Measurements from ENCODE around the gene JAGN1. TPM values are rescaled to one million over a fixed set of nuclear protein-coding genes. Genes with fewer than 3 reads are reported as not detected.

The JAGN1 gene
- total RNA-seq, 2 experiments from 2014 or later: 14.4 to 15.1 TPM

- intact Hi-C loops (cut with DNase I, micrococcal nuclease): loop anchor here in 1 of 2 experiments (5.0 kb wide), 2 partner anchors 143 to 152 kb away; partner anchors contain the start of genes BRPF1 and FANCD2
- POLR2A ChIA-PET: interaction anchor here (0.6 kb wide), 1 partner anchor 242 kb away, joined by 3 read pairs; no protein-coding TSS in a partner anchor
- no peaks in the 10 kb centered on the region for H3K9me3 ChIP-seq (ENCODE audit: control insufficient read depth in 1 of 2, insufficient read depth in 1 of 2, low read length in 2 of 2)
- H3K27me3 ChIP-seq (ENCODE audit: control insufficient read depth in 1 of 2, insufficient read depth in 2 of 2, low read length in 2 of 2): no peaks in the 10 kb centered on the region
- no peaks in the 10 kb centered on the region for H3K9me3 Mint-ChIP-seq
- H3K27ac ChIP-seq (ENCODE audit: low read depth in 1 of 2, low read length in 2 of 2): no peak overlapping the region
- CTCF ChIA-PET: interaction anchor here (1.3 kb wide), 1 partner anchor 48 kb away, joined by 6 read pairs; no protein-coding TSS in a partner anchor
- no peak overlapping the region for H3K4me3 Mint-ChIP-seq
- H3K27ac Mint-ChIP-seq: no peak overlapping the region
- H3K4me1 Mint-ChIP-seq (ENCODE audit: low read depth): no peaks in the 10 kb centered on the region
- H3K36me3 Mint-ChIP-seq (ENCODE audit: low read depth): no peaks in the 10 kb centered on the region
- no peaks in the 10 kb centered on the region for H3K27me3 Mint-ChIP-seq
- DNase-seq (no peak), ATAC-seq (ENCODE audit: poor library complexity) (no peak)
- H3K4me3 ChIP-seq (ENCODE audit: low read length): no peak overlapping the region
- no peak for TF ChIP-seq CTCF (IDR thresholded peaks at IDR 0.05)
- no peaks in the 10 kb centered on the region for H3K36me3 ChIP-seq (ENCODE audit: insufficient read depth, low read length)
- H3K4me1 ChIP-seq (ENCODE audit: insufficient read depth, low read length): no peaks in the 10 kb centered on the region
Observed at GRCh38 chr3:9884555-9885165, 5.8 kb upstream of the JAGN1 start.

GRCh38 chr3:9886328-9886727 is 4.1 kb upstream of the JAGN1 start:
- H3K4me3 ChIP-seq (ENCODE audit: low read length): no peak overlapping the region
- no peak overlapping the region for H3K4me3 Mint-ChIP-seq
- no peaks in the 10 kb centered on the region for H3K9me3 ChIP-seq (ENCODE audit: control insufficient read depth in 1 of 2, insufficient read depth in 1 of 2, low read length in 2 of 2)
- H3K4me1 ChIP-seq (ENCODE audit: insufficient read depth, low read length): peaks cover 4% of the 10 kb centered on the region
- no peak overlapping the region for H3K27ac ChIP-seq (ENCODE audit: low read depth in 1 of 2, low read length in 2 of 2)
- no peak for TF ChIP-seq CTCF (IDR thresholded peaks at IDR 0.05)
- H3K9me3 Mint-ChIP-seq: no peaks in the 10 kb centered on the region
- H3K27me3 Mint-ChIP-seq: no peaks in the 10 kb centered on the region
- H3K27me3 ChIP-seq (ENCODE audit: control insufficient read depth in 1 of 2, insufficient read depth in 2 of 2, low read length in 2 of 2): no peaks in the 10 kb centered on the region
- ChIA-PET CTCF (interaction anchor here (1.1 kb wide), 1 partner anchor 46 kb away, joined by 3 read pairs; no protein-coding TSS in a partner anchor), POLR2A (no interaction called here)
- DNase-seq (no peak), ATAC-seq (ENCODE audit: poor library complexity) (no peak)
- no peaks in the 10 kb centered on the region for H3K36me3 ChIP-seq (ENCODE audit: insufficient read depth, low read length)
- intact Hi-C loops (cut with DNase I, micrococcal nuclease): loop anchor here in 1 of 2 experiments (5.0 kb wide), 2 partner anchors 141 to 154 kb away; partner anchors contain the start of genes BRPF1 and FANCD2
- H3K4me1 Mint-ChIP-seq (ENCODE audit: low read depth): peaks cover 14% of the 10 kb centered on the region
- no peak overlapping the region for H3K27ac Mint-ChIP-seq
- H3K36me3 Mint-ChIP-seq (ENCODE audit: low read depth): peaks cover 14% of the 10 kb centered on the region

- intact Hi-C loops (cut with DNase I, micrococcal nuclease): loop anchor here in 1 of 2 experiments (5.0 kb wide), 2 partner anchors 140 to 155 kb away; partner anchors contain the start of genes BRPF1 and FANCD2
- peaks cover 23% of the 10 kb centered on the region for H3K4me1 Mint-ChIP-seq (ENCODE audit: low read depth)
- H3K36me3 ChIP-seq (ENCODE audit: insufficient read depth, low read length): peaks cover 3% of the 10 kb centered on the region
- no peak overlapping the region for H3K4me3 Mint-ChIP-seq
- POLR2A ChIA-PET: no interaction called here
- ATAC-seq (ENCODE audit: poor library complexity) (no peak), DNase-seq (no peak)
- H3K36me3 Mint-ChIP-seq (ENCODE audit: low read depth): peaks cover 17% of the 10 kb centered on the region
- no peaks in the 10 kb centered on the region for H3K27me3 ChIP-seq (ENCODE audit: control insufficient read depth in 1 of 2, insufficient read depth in 2 of 2, low read length in 2 of 2)
- no peaks in the 10 kb centered on the region for H3K9me3 Mint-ChIP-seq
- no peaks in the 10 kb centered on the region for H3K9me3 ChIP-seq (ENCODE audit: control insufficient read depth in 1 of 2, insufficient read depth in 1 of 2, low read length in 2 of 2)
- CTCF ChIA-PET: no interaction called here
- no peak overlapping the region for H3K27ac Mint-ChIP-seq
- no peaks in the 10 kb centered on the region for H3K27me3 Mint-ChIP-seq
- no peak overlapping the region for H3K27ac ChIP-seq (ENCODE audit: low read depth in 1 of 2, low read length in 2 of 2)
- no peak for TF ChIP-seq CTCF (IDR thresholded peaks at IDR 0.05)
- H3K4me3 ChIP-seq (ENCODE audit: low read length): no peak overlapping the region
- H3K4me1 ChIP-seq (ENCODE audit: insufficient read depth, low read length): peaks cover 15% of the 10 kb centered on the region
Observed at GRCh38 chr3:9887480-9887879, 2.9 kb upstream of the JAGN1 start.

Data from CD4-positive, alpha-beta T cell (primary cell).